HG03439 (cell line): Measurements from ENCODE around the gene MAP3K13.

ENCODE experiments used
- ATAC-seq: cut with Tn5 transposase; IDR thresholded peaks from one replicate; pipeline ENCODE4 v1.9.1; 2021; ENCODE audit warnings: mild to moderate bottlenecking, moderate library complexity; ENCODE audit not compliant: unreplicated experiment

Gene MAP3K13

DNA sequence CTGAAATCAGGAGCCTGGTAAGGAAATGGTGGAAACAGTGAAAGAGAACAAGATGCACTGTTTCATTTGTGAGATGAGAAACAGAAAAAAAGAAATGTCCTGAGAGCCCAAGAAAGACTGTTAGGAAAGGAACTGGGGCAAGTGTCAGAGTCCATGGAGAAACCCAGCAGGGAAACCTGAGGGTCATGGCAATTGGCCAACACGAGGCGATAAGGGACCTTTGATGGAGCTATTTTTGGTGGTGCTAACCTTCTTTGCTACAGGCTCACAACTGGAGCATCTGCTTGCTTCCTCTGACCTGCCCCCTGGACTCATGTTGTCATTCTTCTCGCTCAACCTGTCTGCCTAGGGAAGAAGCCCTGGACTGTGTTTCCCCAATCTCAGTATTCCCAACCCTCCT, 140.1 kb downstream of the MAP3K13 start:
- no peak for ATAC-seq

DNA sequence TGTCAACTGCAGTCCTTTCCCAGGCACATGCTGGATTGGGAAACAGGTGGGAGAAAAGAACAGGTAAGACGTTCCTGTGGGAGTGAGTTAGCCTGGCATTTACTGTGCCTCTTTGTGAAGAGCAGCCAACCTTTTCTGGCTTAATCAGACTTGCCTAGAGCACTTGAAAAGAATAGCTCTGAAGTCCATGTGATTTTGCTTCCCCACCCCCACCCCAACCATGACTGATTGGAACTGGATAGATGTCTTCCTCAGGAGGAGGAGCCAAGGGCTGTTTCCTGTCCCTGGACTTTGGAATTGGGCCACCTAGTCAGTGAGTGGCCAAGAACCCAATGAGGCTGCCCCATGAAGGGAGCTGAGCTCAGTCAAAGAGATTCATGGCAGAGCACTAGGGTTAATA, 140.6 kb downstream of the MAP3K13 start:
- no peak for ATAC-seq

DNA sequence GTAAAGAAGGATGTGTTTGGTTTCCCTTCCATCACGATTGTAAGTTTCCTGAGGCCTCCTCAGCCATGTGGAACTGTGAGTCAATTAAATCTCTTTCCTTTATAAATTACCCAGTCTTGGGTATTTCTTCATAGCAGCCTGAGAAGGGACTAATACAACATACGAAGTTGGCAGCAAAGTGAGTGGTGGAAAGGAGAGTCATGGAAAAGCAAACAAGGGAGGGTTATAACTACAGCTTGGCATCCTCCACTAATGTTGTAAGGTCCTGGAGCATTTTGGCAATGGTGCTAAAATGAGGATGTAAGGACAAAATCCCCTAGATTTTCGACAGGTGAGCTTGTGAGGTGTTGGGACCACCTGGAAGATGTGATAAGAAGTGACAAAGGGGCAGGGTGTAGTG, 141.7 kb downstream of the MAP3K13 start:
- ATAC-seq, result no peak

DNA sequence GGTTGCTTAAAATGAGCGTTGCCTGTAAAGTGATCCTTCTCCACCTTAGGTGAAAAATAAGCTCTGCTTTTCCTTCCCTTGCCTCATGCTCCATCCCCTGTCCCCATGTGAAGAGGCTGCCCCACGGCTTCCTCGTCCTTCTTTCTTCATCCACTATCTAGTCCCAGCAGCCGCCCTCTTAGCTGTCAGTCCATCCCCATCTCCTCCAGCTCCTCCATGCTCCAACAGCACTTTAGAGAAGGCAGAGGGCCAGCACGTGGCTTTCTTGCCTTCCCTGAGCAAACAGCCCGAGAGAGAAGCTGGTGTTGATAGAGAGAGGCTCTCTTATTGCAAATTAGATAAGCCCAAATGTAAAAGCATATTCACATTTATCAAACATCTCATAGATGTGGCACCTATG, 144.9 kb downstream of the MAP3K13 start:
- no peak for ATAC-seq

DNA sequence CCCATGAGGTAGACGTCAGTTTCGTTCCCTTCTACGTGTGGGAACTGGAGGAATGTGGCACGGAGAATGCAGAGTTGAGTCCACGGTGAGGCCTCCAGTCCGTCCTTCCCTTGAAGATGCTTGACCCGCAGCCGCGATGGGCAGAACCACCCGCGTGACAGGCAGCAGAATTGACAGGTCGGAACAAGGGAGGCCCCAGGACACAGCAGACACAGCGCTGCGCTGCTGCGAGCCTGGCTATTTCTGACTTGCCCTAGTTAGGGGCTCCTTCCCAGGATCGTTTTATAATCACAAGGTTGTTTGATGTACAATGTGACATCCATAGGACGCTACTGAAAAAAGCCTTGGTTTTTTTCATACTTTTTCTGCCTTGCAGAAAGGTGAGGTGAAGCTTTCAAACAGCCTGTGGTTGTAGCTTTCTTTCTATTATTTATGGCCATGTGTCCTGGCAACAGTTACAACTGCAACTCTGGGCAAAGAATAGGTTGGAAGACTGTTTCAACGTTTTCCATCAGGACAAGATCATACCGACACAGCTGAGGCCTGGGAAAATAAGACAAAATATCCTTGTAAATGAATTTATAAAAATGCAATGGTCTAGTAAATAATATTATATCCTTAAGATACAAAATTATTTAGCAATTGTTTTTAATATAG, 145.5 kb downstream of the MAP3K13 start:
- ATAC-seq, result no peak

DNA sequence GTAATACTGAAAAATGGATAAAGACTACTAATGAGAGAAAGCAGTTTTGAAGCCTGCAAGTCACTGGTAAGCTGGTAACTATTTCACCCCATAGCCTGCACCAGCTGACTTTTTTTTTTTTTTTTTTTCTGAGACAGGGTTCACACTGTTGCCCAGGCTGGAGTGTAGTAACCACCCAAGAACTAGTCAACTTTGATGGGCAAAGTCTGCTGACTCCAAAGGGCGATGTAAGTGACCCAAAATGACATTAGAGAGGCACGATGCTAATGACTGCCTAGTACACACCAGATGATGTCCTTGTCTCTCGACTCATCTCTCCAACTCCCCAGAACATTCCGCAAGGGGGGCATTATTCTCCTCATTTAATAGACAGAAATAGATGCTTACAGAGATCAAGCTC, 148.8 kb downstream of the MAP3K13 start:
- no peak for ATAC-seq

DNA sequence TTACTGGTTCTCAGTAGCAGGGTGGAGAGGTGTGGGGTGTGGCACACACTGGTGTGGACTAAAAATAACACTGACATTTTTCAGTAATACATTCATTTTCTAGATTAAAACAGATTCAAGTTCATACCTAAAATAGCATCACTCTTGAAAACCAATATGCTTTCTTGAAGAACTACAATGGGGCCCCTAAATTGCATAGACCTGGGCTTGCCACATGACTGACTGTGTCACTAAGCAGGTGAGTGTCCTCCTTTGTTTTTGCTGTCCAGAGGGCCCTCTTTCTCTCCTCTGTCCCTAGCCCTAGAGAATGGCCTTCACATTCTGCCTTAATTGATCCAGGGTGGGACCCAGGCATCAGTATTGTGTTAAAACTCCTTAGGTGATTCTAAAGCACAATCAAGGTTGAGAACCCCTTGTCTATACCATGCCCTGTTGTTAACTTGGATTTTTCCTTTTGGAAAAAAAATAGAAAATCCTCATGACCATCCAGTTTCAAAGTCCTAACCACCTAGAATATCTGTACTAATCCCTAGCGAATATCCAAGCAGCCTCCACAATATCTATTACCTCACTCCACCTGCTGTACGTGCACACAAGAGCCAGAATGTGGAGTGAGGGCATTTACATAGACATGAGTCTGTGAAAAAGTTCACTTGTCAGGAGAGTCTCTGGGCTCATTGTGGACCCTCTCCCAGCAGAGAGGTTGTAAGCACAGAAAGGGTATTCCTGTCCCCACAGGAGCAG, 154.6 kb downstream of the MAP3K13 start:
- ATAC-seq, result no peak

DNA sequence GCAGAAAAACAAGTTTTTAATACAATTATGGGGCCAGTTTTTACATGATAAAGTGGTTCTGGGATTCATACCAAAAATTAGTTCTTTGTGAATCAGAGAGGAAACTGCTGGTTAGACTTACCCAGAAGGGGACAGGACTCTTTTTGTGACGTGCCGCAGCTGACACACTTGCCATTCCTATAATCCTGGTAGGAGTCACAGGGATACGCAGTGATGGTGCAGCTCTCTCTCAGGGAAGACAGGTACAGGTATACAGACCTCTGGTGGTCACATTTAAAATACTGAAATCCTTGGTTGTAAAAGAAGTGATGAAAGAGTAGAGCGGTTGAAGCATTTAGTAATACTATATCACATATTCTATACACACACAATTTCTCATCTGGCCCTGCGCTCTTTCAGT, 156.1 kb downstream of the MAP3K13 start:
- ATAC-seq, result no peak

DNA sequence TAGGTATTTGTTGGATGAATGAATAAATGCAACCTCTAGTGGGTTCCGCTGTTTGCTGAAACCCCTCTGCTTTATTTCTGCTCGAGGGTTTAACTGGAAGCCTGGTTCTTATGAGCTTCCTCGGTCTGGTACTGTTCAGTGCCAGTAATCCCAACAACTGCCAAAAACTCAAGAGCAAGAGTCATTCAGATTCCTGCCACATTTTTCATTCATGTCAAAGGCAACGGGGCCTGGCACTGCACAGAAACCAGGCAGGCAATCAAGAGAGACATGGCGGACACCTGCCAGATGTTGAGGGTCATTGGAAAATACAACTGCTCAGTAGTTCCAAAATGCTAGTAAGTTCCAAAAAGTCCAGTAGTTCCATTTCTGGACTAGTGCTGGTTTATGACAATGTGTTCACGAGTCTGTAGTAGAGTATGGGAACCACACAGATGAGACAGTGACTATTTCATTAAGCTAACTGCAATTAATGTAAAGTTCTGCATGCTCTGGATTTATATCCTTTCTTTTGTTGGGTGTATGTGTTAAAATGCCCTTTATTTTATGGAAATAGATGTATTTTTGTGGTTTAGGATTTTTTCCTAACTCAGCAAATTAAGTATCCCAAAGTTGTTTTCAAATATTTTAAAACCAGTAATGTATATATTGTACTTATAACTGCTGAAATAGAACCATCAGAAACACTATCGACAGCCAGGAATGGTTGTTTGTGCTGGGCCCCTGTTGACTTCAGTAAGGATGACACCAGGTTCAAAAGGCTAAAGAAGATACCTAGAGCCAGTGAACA, 158.6 kb downstream of the MAP3K13 start:
- ATAC-seq, result no peak

DNA sequence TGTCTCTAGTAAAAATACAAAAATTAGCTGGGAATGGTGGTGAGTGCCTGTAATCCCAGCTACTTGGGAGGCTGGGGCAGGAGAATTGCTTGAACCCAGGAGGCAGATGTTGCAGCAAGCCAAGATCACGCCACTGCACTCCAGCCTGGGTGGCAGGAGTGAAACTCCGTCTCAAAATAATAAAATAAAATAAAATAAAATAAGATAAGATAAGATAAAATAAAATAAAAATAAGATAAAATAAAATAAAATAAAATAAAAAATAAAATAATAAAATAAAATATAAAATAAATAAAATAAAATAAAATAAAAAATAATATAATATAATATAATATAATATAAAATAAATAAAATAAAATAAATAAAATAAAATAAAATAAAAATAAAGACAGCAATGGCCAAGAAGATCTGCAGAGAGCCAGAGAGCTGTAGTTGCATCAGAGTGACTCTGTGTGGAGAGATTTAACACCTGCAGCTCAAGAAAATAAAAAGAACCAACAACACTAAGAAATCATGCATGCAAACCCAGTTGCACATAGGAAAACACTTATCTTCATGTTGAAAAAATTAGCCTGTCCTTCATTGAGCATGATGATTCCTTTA, 163.5 kb downstream of the MAP3K13 start:
- ATAC-seq, result no peak

DNA sequence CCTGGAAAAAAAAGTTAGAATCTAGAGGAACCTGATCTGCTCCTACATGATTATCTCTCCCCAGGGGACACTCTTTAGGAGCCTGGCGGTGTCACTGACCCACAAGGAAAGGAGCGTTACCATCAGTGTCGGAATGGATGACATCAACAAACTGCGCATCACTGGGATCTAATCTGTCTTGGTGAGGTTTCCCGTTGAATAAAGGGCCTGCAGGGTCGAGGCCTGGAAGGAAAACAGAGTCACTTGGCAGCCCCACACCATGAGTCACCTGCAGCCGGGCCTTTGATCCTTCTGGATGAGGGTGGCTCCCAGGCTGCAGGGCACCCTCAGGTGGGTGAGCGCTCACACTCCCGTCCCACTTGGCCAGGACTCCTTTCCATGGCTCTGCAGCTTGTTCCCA, 164.4 kb downstream of the MAP3K13 start:
- ATAC-seq, result no peak

DNA sequence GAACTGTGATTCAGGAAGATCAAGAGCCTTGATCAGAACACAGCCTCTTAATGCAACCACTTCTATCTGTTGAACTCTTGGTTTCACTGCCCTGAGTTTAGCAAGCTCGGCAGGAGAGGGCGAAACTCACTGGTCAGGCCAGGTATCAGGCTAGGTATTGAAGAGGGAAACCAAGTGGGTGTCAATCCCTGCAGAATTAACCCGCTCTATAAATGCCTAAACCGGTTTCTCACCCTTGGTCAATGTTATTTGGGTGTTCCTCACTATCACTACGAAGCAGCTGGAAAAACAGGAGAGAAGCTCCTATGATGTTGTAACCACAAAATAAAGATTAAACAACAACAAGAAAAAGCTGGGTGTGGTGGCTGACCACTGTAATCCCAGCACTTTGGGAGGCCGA, 165.6 kb downstream of the MAP3K13 start:
- no peak for ATAC-seq

DNA sequence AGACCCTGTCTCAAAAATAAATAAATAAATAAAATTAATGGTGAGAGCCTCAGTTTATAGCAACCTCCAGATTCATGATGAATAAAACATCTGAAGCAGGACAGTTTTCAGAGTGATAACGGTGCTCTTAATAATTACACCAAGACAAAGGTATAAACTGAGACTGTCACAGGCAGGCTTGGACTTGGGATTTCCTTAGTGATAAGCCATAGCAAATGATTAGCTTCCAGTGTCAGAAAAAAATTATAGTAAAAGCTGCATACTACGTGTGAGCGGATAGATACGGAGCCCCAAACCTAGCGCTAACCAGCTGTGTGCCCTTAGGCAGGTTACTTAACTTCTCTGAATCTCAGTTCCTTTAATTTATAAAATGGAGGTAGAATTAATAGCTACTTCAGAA, 167.9 kb downstream of the MAP3K13 start:
- ATAC-seq, result no peak

DNA sequence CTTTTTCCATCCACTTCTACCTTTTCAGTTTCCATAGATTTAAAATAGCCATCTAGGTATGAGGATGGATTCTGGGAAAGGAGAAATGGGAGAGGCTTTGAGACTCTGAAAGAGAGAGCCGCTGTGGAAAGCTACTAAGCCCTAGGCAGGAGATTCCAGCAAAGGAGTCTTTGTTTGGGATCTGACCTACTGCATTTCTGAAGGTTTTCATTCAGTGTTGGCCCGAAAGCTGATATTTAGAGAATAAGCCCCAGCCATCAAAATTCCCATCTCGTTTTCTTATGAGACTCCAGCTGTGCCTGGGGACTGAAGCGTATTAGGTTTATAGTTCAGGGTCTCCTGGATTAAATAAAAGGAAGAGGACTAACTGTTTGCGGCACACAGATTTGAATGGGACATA, 170.0 kb downstream of the MAP3K13 start:
- no peak for ATAC-seq

DNA sequence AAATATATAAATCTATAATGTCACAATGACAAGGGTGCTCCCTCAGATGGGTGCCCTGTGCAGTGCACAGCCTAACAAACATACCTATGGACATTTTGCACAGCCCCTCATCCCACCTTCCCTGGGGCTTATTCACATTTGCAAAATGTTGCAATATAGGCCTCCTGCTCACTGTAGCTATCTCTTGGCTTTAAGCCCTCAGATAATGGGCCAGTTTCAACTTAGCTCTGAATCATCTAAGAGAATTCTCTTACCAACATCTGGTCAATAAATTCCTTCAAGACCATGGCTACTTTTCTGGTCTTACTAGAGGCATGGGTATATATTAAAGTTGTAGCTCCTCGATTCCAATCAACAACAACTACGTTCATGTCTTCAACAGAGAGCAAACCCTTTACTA, 171.6 kb downstream of the MAP3K13 start:
- ATAC-seq, result no peak

DNA sequence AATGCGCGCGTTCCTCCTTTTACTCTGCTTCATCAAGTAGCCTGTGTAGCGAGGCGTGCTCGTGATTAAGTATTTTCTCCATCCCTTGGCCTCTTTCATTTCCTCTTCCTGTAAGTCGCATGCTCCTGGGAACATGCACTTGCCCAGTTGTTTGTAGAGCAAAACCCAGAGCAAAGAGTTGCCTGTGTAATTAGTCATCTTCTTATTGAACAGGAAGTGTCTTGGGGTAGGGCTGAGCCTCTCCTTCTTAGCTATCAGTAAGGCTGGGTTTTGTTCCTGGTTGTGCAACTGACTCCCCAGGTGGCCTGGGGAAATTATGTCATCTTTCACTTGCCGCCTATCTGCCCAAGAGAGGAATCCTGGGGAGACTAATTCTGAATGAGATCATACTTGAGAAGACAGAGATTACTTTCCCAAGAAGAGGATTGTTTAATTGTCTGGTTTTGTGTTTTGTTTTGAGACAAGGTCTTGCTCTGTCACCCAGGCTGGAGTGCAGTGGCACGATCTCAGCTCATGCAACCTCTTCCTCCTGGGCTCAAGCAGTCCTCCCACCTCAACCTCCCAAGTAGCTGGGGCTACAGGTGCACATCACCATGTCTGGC, 174.5 kb downstream of the MAP3K13 start:
- ATAC-seq, result peak; percentile 98
